ENCODE data around the gene HECW1.

DNA sequence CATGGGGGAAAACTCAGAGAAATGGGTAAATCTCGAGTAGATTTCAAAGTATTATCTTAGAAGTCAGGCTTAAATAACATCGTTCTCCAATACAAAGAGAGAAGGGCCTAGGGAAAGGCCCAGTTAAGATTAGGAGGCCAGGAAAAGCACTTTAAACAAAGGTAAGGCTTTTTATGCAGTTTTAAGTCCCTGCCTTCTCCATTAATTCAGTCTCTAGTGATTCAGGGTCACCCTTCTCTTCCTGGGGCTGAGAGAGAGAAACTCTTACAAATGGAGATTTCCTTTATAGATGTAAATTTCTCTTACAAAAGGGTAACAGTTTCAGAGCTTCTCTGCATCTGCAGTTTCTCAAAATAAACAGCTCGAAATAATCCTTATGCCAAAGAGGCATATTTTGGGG is 179.3 kb downstream of the HECW1 start:
- TF ChIP-seq EZH2 (IDR thresholded peaks at IDR 0.05; ENCODE audit: low read length): no peak
- TF ChIP-seq, protein P1, sequence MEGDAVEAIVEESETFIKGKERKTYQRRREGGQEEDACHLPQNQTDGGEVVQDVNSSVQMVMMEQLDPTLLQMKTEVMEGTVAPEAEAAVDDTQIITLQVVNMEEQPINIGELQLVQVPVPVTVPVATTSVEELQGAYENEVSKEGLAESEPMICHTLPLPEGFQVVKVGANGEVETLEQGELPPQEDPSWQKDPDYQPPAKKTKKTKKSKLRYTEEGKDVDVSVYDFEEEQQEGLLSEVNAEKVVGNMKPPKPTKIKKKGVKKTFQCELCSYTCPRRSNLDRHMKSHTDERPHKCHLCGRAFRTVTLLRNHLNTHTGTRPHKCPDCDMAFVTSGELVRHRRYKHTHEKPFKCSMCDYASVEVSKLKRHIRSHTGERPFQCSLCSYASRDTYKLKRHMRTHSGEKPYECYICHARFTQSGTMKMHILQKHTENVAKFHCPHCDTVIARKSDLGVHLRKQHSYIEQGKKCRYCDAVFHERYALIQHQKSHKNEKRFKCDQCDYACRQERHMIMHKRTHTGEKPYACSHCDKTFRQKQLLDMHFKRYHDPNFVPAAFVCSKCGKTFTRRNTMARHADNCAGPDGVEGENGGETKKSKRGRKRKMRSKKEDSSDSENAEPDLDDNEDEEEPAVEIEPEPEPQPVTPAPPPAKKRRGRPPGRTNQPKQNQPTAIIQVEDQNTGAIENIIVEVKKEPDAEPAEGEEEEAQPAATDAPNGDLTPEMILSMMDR (optimal IDR thresholded peaks at IDR 0.05 in 1 of 3, IDR thresholded peaks at IDR 0.05 in 1 of 3, conservative IDR thresholded peaks at IDR 0.05 in 1 of 3; ENCODE audit: extremely low read depth in 1 of 3, insufficient read depth in 2 of 3, low read length in 3 of 3): no peak

Data from keratinocyte (primary cell).